Measurements from ENCODE around the gene ADCY5.
"Not testable (repeated sequence)": the region's sequence is repeated elsewhere in the genome, so short reads cannot be mapped to it uniquely, and the experiment has no call there.

Gene ADCY5

GRCh38 chr3:123261666-123262065 lies 187.2 kb downstream of the ADCY5 start:
- no peak for DNase-seq (ENCODE audit: low read depth, low spot score)

DNA sequence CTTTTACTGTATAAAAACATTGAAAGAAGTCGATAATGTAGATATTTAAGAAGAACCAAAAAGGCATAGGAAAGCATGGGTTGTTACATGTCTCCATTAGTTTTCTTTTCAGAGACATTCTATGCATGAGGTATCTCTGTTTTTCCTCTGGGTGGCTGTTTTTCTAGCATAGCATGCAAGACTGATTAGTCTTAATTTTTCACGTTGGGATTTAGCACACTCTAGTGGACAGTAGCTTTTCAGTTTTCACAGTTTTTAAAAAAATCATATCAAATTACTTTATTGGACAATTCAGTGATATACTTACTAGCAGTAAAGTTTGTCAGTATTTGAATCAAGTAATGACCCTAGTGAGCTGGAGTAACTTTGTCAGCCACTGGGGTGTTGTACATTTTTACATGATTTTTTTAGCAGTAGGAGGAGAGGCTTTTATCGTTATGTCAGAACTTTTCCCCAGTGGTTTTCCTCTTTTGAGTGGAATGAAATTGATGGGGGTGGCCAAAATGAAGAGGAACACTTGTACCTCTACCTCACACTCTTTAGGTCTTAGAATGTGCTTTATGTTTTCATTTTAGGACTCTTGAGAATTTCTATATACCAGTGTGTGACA lies 190.0 kb downstream of the ADCY5 start:
- no peak for DNase-seq (ENCODE audit: low read depth, low spot score)

- DNase-seq (ENCODE audit: low read depth, low spot score): no peak
Observed at GRCh38 chr3:123258359-123258758, 190.5 kb downstream of the ADCY5 start.

DNA sequence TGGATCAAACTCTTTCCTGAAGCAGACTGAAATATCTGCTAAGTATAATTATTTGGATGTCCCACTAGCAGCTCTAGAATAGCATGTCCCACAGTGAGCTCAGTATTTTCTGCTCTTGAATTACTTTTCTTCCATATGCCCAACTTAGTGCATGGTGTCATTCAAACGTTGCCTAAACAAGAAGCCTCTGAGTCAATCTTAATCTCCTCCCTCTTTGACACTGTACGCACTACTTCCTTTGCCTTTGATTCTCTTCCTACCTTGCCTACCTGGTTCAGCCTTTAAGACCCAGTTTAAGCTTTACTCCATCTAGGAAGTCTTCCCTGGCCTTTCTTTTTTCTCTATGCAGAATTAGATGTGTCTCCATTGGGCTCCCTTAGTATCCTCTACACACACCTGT lies 192.6 kb downstream of the ADCY5 start:
- no peak for DNase-seq (ENCODE audit: low read depth, low spot score)

DNA sequence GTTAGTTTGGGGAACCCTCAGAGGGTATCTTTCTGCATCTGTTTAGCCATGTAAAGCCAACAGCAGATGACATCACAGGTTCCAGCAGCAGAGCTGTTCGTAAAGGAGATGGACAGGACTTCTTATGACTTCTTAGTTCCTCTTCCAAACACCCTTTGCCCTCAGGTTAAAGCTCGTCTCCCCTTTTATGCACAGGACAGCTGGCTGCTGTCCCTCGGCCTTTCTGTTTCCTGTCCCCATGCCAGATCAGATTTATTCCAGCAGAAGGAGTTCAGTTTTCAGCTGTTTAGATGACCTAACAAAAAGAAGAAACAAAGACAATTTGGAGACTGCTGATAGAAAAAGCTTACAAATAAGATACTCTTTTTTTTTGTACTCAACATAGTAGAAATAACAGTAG lies 202.0 kb downstream of the ADCY5 start:
- no peak for DNase-seq (ENCODE audit: low read depth, low spot score)

DNA sequence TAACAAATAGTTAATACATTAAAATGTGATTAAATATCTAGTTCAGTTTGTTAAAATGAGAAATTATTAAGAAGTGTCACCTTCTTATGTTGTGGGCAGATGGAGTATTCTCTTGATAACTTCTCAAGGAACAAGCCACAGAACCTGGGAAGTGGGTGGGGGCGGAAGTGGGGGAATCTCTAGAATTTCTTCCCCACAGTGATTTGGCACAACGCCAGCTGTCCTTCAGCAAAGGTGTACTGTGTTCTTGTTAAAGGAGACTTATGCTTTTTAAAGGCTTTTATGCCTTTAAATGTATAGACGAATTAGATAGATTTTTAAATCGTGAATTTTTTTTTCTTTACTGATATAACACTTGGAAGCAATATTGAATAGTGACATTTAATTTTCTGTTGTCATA lies 204.8 kb downstream of the ADCY5 start:
- DNase-seq (ENCODE audit: low read depth, low spot score): no peak

DNA sequence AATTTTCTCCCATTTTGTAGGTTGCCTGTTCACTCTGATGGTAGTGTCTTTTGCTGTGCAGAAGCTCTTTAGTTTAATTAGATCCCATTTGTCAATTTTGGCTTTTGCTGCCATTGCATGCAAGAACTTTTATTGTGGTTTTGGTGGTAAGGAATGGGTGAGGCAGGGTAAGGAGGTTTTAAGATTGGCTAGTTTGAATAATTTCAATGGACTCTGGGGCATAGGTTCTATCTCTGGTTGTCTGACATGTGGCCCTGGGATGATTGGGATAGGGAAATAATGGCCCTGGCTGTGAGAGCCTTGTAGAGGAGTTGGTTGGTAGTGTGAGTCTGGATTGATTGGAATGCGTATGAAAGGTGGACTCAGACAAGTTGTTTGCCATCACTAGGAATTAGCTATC lies 209.1 kb downstream of the ADCY5 start:
- no peak for DNase-seq (ENCODE audit: low read depth, low spot score)

GRCh38 chr3:123239186-123239585 lies 209.7 kb downstream of the ADCY5 start:
- DNase-seq (ENCODE audit: low read depth, low spot score): not testable (repeated sequence)

DNA sequence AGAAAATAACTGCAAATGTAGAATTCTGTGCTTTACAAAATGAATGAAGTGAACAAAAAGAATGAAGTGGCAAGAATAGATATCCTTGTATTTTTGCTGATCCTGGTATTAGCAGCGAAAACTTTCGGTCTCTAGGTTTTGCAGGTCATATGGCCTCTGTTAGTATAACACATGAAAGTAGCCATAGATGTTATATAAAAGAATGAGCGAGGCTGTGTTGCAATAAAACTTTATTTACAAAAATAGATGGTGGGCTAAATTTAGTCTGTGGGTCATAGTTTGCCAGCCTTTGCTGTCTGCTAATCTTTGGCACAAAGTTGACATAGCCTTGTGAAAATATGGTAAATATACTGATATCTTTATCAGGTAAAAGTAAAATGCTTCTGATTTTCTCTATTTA lies 212.0 kb downstream of the ADCY5 start:
- DNase-seq (ENCODE audit: low read depth, low spot score): no peak
